GM13977 (cell line): ENCODE data around the gene SPNS2.

Experiments used
- DNase-seq: peaks from one replicate; pipeline ENCODE4 v3.0.0; 2012; ENCODE audit warnings: low spot score
- in situ Hi-C: fragments of 300-500 bp; cut with MboI; formaldehyde crosslinking; loops from one replicate; pipeline ENCODE4 v1.12.0; 2022; ENCODE audit warnings: low sequenced_read_pairs, low pct_unique_long_range_greater_than_20kb, mixed read lengths, inconsistent platforms; ENCODE audit not compliant: unreplicated experiment
- TF ChIP-seq, protein P1 (sequence below): IDR thresholded peaks from 2 replicates; pipeline ENCODE4 v1.5.1; 2012; ENCODE audit warnings: mild to moderate bottlenecking, control low read depth; ENCODE audit not compliant: insufficient read depth; ENCODE audit errors: extremely low read depth, missing control alignments

Gene SPNS2

GRCh38 chr17:4583206-4583605 is 84.5 kb downstream of the SPNS2 start:
- TF ChIP-seq, protein P1, sequence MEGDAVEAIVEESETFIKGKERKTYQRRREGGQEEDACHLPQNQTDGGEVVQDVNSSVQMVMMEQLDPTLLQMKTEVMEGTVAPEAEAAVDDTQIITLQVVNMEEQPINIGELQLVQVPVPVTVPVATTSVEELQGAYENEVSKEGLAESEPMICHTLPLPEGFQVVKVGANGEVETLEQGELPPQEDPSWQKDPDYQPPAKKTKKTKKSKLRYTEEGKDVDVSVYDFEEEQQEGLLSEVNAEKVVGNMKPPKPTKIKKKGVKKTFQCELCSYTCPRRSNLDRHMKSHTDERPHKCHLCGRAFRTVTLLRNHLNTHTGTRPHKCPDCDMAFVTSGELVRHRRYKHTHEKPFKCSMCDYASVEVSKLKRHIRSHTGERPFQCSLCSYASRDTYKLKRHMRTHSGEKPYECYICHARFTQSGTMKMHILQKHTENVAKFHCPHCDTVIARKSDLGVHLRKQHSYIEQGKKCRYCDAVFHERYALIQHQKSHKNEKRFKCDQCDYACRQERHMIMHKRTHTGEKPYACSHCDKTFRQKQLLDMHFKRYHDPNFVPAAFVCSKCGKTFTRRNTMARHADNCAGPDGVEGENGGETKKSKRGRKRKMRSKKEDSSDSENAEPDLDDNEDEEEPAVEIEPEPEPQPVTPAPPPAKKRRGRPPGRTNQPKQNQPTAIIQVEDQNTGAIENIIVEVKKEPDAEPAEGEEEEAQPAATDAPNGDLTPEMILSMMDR, result no peak
- in situ Hi-C loops, result no loop called here
- DNase-seq, result no peak

- in situ Hi-C loops, result no loop called here
- TF ChIP-seq, protein P1, result no peak
- no peak for DNase-seq
Observed at GRCh38 chr17:4583782-4584100, 85.1 kb downstream of the SPNS2 start.

- TF ChIP-seq, protein P1, result no peak
- peak; percentile 62 for DNase-seq
- in situ Hi-C loops, result no loop called here
Observed at GRCh38 chr17:4584101-4584916, 85.6 kb downstream of the SPNS2 start, which contains the start of gene SMTNL2. SMTNL2 (plus strand) TSS chr17:4584529; CDS start chr17:4584606, 77 bp downstream.

DNA sequence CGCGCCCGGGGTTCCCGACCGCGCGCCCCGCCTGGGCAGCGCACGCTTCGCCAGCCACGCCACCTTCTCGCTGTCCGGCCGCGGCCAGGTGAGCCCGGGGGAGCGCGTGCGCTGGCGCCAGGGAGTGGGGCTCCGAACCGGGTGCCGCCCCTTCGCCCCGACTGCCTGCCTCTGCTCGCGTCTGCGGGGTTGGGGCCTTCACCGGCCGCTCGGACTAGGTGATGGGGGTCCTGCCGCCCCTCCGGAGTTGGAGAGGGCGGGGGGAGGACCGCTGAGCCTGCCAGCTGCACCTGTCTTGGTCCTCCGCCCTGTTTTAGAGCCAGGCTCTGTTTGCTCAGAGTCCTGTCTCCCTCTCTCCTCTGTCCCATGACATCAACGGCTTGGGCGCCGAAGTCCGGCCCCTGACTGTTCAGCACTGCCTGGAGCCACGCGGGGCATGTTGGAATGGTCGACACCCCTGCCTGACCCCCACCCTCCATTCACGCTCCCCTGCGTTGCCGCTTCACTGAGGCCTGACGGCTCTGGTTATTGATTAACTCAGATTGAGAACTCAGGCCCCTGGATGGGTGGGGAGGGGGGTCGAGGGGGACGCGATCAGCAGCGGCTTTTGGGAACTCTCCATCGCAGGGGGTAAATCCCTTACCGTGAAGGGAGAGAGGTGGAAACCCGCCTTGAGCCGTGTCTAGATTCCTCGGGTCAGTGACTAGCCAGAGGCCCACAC is 86.4 kb downstream of the SPNS2 start:
- no peak for DNase-seq
- in situ Hi-C loops, result no loop called here
- TF ChIP-seq, protein P1, result no peak

- in situ Hi-C loops, result no loop called here
- DNase-seq, result no peak
- TF ChIP-seq, protein P1, result no peak
Observed at GRCh38 chr17:4585638-4585994, 86.9 kb downstream of the SPNS2 start.

DNA sequence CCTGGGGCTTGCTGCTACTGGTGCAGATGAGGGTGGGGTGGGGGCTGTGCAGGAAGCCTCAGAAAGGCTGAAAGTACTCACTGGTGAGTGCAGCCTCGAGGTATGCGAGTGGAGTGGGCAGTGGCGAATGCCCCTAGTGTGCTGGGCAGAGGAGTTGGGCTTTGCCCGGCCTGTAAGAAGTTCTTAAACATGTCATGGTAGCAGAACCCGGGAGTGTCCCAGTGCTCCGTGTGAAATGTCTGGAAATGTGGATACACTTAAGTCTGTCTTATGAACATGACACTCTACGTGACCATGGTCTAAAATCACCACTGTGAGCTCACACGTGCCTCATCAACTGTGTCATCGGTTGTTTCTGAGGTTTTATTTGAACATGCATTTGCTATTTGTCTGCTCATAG is 87.4 kb downstream of the SPNS2 start:
- in situ Hi-C loops, result no loop called here
- TF ChIP-seq, protein P1, result no peak
- DNase-seq, result no peak
